Endothelial cell of umbilical vein (primary cell): ENCODE measurements around the gene RACGAP1. TPM values are rescaled to one million over a fixed set of nuclear protein-coding genes. Genes with fewer than 3 reads are reported as not detected.
A peak's percentile ranks its signal among the peaks of the same experiment; 100 is the strongest.

ENCODE experiments used
- BruUV-seq: library from RNA; stranded (reverse); fragments of 400-500 nt; replicated peaks from 2 replicates; lab custom pipeline; 2021; lab: Mats Ljungman, UMichigan
- CTCF ChIA-PET: fragments of 300-600, 350-600 bp; sonication (Branson Sonifier 250); formaldehyde crosslinking; loops from one replicate; lab custom pipeline; 2021; ENCODE audit warnings: antibody characterized with exemption, inconsistent platforms; lab: Charles Lee
- POLR2A ChIA-PET: fragments of 300-600, 350-600 bp; sonication (Branson Sonifier 250); formaldehyde crosslinking; loops from one replicate; lab custom pipeline; 2021; ENCODE audit warnings: antibody characterized with exemption, inconsistent platforms; lab: Charles Lee
- DNase-seq: peaks from one replicate; pipeline ENCODE4 v3.0.0-alpha.2; 2011; ENCODE audit warnings: low read depth, low spot score
- FAIRE-seq: peaks from 2 replicates; lab custom pipeline; 2011; peaks lifted over from hg19 to GRCh38; lab: Jason Lieb, UNC
- H2AFZ ChIP-seq: 2 replicates; pipeline ENCODE4 v1.6.0; 2012; ENCODE audit warnings: low read depth, low read length, control low read depth, inconsistent platforms
- H3K27ac ChIP-seq: 2 replicates; pipeline ENCODE4 v1.5.1; 2011; ENCODE audit warnings: low read depth, mild to moderate bottlenecking, control low read depth, low read length, moderate library complexity; ENCODE audit not compliant: insufficient read depth
- H3K27me3 ChIP-seq, 2 experiments: 2 replicates each; pipeline versions ENCODE4 v1.6.0 to v1.6.1; 2011; ENCODE audit warnings: low read length in 2 of 2, mixed read lengths in 1 of 2; ENCODE audit not compliant: control insufficient read depth in 2 of 2, insufficient read depth in 2 of 2
- H3K36me3 ChIP-seq, 2 experiments: 2 replicates in 1 of 2; 3 replicates in 1 of 2; pipeline ENCODE4 v1.5.1; 2011; ENCODE audit warnings: low read length in 2 of 2, mild to moderate bottlenecking in 1 of 2, moderate library complexity in 1 of 2; ENCODE audit not compliant: control insufficient read depth in 2 of 2, insufficient read depth in 2 of 2; ENCODE audit errors: extremely low read depth in 1 of 2
- H3K4me1 ChIP-seq: 3 replicates; pipeline ENCODE4 v1.5.1; 2011; ENCODE audit warnings: mild to moderate bottlenecking, low read length; ENCODE audit not compliant: control insufficient read depth, insufficient read depth; ENCODE audit errors: extremely low read depth
- H3K4me2 ChIP-seq: 2 replicates; pipeline ENCODE4 v1.6.1; 2011; ENCODE audit warnings: low read length, control low read depth, mixed read lengths; ENCODE audit not compliant: insufficient read depth
- H3K4me3 ChIP-seq, 3 experiments: fragments of 200-600 bp in 1 of 3; sonication (generic), shearing (Covaris generic) in 1 of 3; replicated peaks in 1 of 3; 2 replicates each; pipeline ENCODE4 v1.5.1; 2011 to 2016; ENCODE audit warnings: control low read depth in 3 of 3, low read length in 3 of 3, mild to moderate bottlenecking in 2 of 3, inconsistent platforms in 1 of 3, low read depth in 1 of 3, moderate library complexity in 1 of 3; ENCODE audit not compliant: insufficient read depth in 1 of 3
- H3K79me2 ChIP-seq: 2 replicates; pipeline ENCODE4 v1.6.0; 2012; ENCODE audit warnings: low read length, inconsistent platforms; ENCODE audit not compliant: control insufficient read depth, insufficient read depth
- H3K9ac ChIP-seq: replicated peaks from 2 replicates; pipeline ENCODE3; 2011; ENCODE audit warnings: low read length, control low read depth; ENCODE audit not compliant: insufficient read depth; ENCODE audit errors: extremely low read depth
- H3K9me1 ChIP-seq: replicated peaks from 3 replicates; pipeline ENCODE4 v1.6.0; 2011; ENCODE audit warnings: mild to moderate bottlenecking, low read length; ENCODE audit not compliant: control insufficient read depth, insufficient read depth; ENCODE audit errors: extremely low read depth
- H3K9me3 ChIP-seq: replicated peaks from 2 replicates; pipeline ENCODE4 v1.5.1; 2012; ENCODE audit warnings: low read length, inconsistent platforms; ENCODE audit not compliant: control insufficient read depth, insufficient read depth
- H4K20me1 ChIP-seq: replicated peaks from 2 replicates; pipeline ENCODE3; 2011; ENCODE audit warnings: mild to moderate bottlenecking, low read length; ENCODE audit not compliant: control insufficient read depth, insufficient read depth; ENCODE audit errors: extremely low read depth
- CTCF ChIP-seq, 2 donors: IDR thresholded peaks; 1 replicate in 1 of 2; 2 replicates in 1 of 2; pipeline ENCODE4 v1.5.1; 2011; ENCODE audit warnings: low read length in 2 of 2, mild to moderate bottlenecking in 2 of 2, moderate library complexity in 2 of 2, control low read depth in 1 of 2, inconsistent platforms in 1 of 2, low read depth in 1 of 2; ENCODE audit not compliant: insufficient read depth in 1 of 2; ENCODE audit errors: extremely low read depth in 1 of 2
- EZH2 ChIP-seq: IDR thresholded peaks from 2 replicates; pipeline ENCODE4 v1.6.1; 2012; ENCODE audit warnings: borderline replicate concordance, low read depth, mild to moderate bottlenecking, moderate library complexity, low read length, inconsistent platforms; ENCODE audit not compliant: severe bottlenecking
- FOS ChIP-seq: IDR thresholded peaks from 2 replicates; pipeline ENCODE4 v1.6.1; 2011; ENCODE audit warnings: mild to moderate bottlenecking, low read length, moderate library complexity, borderline replicate concordance; ENCODE audit not compliant: insufficient read depth
- GATA2 ChIP-seq: IDR thresholded peaks from 2 replicates; pipeline ENCODE4 v1.7.0; 2011; ENCODE audit warnings: low read depth, mild to moderate bottlenecking, moderate library complexity, mixed read lengths, low read length; ENCODE audit not compliant: insufficient read length, insufficient read depth
- JUN ChIP-seq: IDR thresholded peaks from 2 replicates; pipeline ENCODE4 v1.6.1; 2011; ENCODE audit warnings: borderline replicate concordance, low read depth; ENCODE audit not compliant: insufficient read length, insufficient read depth
- MYC ChIP-seq: IDR thresholded peaks from one replicate; pipeline ENCODE4 v1.6.1; 2011; ENCODE audit warnings: mild to moderate bottlenecking, low read depth, low read length
- POLR2A ChIP-seq: IDR thresholded peaks from 2 replicates; pipeline ENCODE4 v1.6.1; 2012; ENCODE audit warnings: low read depth, mild to moderate bottlenecking, control low read depth, low read length
- POLR2AphosphoS5 ChIP-seq: IDR thresholded peaks from 2 replicates; pipeline ENCODE4 v1.6.1; 2012; ENCODE audit warnings: low read depth, mild to moderate bottlenecking, control low read depth, low read length, moderate library complexity; ENCODE audit not compliant: insufficient read depth
- dilution Hi-C: fragments of 300-500 bp; cut with MboI; formaldehyde crosslinking; loops from one replicate; pipeline ENCODE4 v1.15.0; 2019; ENCODE audit warnings: low sequenced_read_pairs; ENCODE audit not compliant: extremely low pct_ligation_motif_present
- intact Hi-C: fragments of 100-400 bp; cut with micrococcal nuclease; formaldehyde crosslinking; loops from one replicate; pipeline ENCODE4 v1.10.0; 2022
- polyA plus RNA-seq, 4 experiments: library from polyadenylated mRNA; depleted of rRNA in 3 of 4; stranded (reverse) in 3 of 4; unstranded in 1 of 4; fragments of >200 nt; gene quantifications; 2 replicates each; pipeline versions ENCODE4 v1.2.1 to v1.2.3, GENCODE V29; 2011 to 2012; ENCODE audit warnings: missing spikeins in 1 of 4
- total RNA-seq: library from RNA; stranded (reverse); gene quantifications from 2 replicates; pipeline ENCODE4 v1.2.3, GENCODE V29; 2021
- TF ChIP-seq, protein P1 (sequence below): IDR thresholded peaks from 2 replicates; pipeline ENCODE4 v1.6.1; 2011; ENCODE audit not compliant: insufficient read depth, insufficient read length

RACGAP1 gene
- total and polyA plus RNA-seq, 2 donors (not counting 3 experiments of a cell fraction or from before 2014, with no cell fraction given): 16.5 to 56.3 TPM

DNA sequence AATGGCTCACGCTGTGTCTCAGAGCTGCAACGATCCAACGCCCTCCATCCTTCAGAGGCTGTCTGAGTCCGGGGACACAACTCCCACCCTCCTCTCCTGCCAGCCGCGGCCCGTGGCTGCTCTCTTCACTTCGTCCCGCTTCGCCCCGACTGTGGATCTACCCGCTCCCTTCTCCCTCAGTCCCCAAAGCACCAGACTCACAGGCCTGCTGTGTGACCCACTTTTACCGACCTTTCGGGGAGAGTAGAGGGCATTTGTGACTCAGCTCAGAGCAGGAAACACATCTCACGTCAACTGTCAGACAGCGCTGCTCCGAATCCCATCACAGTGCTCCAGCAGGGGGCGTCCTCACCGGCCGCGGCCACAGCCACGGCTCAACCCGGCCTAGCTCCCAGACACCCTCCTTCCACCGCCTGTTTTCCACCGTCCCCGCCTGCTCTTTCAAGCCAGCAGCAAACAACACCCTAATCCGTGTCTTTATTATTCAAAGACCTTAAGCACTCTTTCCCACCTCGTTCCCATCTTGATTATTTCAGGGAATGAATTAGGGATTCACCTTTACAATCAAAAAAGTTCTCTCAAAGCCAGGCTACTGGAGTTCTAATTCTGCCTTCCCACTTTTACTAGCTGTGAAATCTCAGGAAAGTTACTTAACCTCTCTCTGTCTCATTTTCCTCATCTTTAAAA is 79.8 kb downstream of the RACGAP1 start:
- Histone ChIP-seq H3K9me3 (no peaks in the 10 kb centered on the region), H4K20me1 (no peaks in the 10 kb centered on the region), H2AFZ (peak overlapping the region; percentile 88), H3K27me3 (no peaks in the 10 kb centered on the region), H3K27ac (peak overlapping the region; percentile 49), H3K79me2 (no peaks in the 10 kb centered on the region), H3K4me1 (peaks cover 11% of the 10 kb centered on the region), H3K9ac (no peak overlapping the region), H3K36me3 (no peaks in the 10 kb centered on the region), H3K9me1 (no peaks in the 10 kb centered on the region), H3K4me3 (no peak overlapping the region), H3K4me2 (peak overlapping the region; percentile 48)
- peak; percentile 89 for DNase-seq
- TF ChIP-seq MYC (no peak), CTCF (IDR thresholded peaks at IDR 0.05; ENCODE audit: extremely low read depth in 1 of 2, insufficient read depth in 1 of 2, low read depth in 1 of 2, low read length in 2 of 2) (peak; percentile 96 to 97), EZH2 (no peak), FOS (peak; percentile 61), POLR2A (no peak), GATA2 (no peak), POLR2AphosphoS5 (peak; percentile 55), JUN (peak; percentile 18)
- TF ChIP-seq, protein P1, sequence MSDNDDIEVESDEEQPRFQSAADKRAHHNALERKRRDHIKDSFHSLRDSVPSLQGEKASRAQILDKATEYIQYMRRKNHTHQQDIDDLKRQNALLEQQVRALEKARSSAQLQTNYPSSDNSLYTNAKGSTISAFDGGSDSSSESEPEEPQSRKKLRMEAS: no peak
- intact Hi-C loops (loop anchor here (1.0 kb wide), 4 partner anchors 14 to 76 kb away; no protein-coding TSS in a partner anchor), dilution Hi-C loops (no loop called here)
- peak; percentile 95 for FAIRE-seq
- ChIA-PET CTCF (interaction anchor here (0.5 to 4.5 kb wide), 46 partner anchors 8 to 125 kb away, joined by 3 to 112 read pairs (median 5); partner anchors contain the start of genes AQP5 and NCKAP5L), POLR2A (no interaction called here)
- no TSS peak for BruUV-seq
